ENCODE measurements around the gene ALOXE3.
"Not testable (repeated sequence)": the region's sequence is repeated elsewhere in the genome, so short reads cannot be mapped to it uniquely, and the experiment has no call there.

The ALOXE3 gene

DNA sequence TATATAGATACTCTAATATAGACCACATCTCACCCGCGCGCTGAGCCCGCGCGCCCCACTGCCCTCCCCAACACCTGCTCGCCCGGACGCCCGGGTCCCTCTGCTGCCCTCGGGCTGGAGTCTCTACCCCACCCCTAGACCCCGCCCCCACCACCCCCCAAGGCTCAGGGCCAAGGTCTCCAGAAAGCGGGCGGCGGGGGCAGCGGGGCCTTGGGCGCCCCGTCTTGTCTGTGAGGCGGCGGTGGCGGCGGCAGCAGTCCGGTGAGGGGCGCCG is 3.0 kb upstream of the ALOXE3 start:
- DNase-seq = no peak

DNA sequence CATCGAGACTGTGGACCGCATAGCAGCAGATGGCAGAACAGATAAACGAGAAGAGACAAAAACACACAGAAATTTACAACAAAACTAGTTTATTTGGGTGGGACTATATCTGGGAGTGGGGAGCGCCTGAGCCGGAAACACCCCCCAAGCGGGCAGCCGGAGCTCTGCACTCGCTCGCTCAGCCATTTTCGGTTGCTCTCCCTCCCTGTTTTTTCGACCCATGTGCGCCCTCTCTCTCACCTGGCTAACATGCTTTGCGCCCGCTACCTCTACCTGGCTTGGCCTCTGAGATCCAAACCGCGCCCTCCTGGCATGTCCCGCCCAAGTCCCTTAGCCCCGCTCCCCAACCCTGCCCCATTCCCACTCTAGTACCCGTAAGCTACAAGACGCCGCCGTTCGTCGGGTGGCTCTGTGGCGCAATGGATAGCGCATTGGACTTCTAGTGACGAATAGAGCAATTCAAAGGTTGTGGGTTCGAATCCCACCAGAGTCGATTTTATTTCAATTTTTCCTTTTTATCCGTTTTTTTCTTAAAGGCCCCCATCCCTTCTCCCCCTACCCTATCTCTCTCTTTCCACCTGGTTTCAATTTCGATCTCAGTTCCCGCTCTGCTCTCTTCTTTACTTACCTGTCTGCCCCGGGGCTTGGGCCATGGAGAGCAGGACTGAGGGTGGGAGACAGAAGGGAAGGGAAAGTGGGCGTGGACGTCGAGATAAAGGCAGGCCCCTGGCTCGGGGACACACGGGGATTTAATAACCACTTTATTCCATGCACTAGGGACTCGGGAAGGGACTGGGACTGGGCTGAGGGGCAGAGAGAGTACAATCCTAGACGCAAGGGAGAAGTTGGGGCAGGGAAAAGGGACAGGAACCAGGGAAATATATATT is 2.4 kb upstream of the ALOXE3 start:
- peak; percentile 98 for DNase-seq

DNA sequence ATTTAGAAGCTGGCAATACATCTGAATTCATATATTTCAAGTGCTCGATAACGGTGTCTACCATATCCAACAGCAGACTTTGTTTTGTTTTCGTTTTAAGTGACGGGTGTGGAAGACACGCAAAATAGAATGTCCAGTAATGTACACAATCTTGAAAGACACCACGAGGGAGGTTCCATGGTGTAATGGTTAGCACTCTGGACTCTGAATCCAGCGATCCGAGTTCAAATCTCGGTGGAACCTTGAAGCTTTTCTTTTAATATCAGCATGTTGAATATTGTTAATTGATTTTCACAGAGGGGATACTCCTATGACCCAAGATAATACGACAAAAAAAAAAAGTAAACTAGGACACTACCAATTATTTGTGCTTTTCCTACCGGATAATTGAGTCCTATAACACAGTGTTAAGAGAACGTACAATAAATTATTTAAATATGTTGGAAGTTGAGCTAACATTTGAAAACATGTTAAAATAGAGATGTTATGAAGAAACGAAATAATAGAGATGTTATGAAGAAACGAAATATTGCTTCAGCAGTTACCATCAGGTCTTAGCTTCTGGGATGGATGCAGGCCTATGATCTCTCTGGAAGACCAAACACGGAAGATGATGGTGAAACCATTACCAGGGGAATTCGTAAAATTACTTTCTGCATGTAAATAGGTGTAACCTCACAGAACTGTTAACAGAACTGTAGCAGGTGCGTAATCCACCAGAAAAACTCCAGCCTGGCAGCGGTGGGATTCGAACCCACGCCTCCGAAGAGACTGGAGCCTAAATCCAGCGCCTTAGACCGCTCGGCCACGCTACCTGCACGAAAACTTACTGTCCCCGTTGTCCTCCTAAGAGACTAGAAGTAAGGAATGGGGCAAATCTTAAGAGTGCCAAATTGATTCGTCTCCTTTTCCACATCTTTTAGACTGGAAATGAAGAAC is 1.5 kb upstream of the ALOXE3 start:
- DNase-seq = peak; percentile 97

DNA sequence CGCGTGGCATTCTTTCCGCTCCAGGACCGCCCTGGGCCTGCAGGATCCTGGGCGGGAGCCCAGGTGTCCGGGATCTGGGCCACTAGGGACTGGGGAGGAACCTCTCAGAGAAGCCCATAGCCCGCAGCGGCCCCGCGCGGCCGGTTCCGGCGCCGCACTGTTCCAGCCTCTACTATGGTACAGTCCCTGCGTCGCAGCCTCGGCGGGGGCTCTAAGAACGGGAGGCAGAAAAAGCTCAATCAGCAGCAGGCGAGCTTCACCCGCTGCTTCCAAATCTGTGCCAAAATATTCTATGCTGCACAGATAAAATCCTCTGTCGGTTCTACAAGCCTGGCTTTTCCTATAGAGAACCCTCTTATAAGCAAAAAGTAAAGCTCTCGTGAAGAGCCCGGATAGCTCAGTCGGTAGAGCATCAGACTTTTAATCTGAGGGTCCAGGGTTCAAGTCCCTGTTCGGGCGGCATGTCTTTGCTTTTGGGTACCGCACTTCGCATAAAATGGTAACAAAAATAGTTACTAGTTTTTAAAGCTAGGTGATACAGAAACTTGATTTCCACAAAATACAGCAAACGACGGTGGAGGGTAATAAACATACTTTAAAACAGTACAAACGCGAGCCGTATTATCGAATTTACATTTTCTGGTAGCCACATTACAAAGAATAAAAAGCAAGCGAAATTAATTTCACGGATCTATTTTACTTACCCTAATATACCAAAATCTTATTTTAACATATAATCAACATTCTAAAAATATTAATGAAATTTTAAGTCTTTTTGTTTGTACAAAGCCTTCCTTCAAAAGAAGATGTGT is 661 bp upstream of the ALOXE3 start:
- peak; percentile 93 for DNase-seq

DNA sequence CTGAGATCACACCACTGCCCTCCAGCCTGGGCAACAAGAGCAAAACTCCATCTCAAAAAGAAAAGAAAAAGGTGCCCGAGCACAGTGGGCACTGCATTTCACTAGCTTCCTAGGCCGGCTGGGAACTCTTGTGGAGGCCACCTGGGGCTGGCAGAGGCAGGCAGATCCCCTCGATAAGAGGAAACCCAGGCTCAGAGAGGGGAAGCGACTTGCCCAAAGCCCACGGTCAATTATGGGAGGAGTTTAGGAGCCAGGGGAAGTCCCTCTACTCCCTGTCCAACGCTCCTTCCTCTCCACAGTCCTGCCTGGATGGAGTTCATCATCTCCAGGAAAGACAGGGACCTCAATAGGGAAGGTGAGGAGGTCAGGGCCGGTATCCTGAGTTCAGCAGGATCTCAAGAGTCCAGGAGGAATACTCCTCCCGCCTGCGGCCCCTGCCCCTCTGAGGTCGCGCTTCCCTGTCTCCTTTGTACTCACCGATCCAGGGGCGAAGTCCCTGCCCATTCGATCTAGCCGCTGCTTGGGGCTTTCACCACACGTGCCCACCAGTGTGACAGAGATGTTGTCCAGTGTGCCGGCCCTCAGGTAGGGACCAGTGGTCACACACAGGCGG is 841 bp downstream of the ALOXE3 start:
- peak; percentile 49 for DNase-seq

DNA sequence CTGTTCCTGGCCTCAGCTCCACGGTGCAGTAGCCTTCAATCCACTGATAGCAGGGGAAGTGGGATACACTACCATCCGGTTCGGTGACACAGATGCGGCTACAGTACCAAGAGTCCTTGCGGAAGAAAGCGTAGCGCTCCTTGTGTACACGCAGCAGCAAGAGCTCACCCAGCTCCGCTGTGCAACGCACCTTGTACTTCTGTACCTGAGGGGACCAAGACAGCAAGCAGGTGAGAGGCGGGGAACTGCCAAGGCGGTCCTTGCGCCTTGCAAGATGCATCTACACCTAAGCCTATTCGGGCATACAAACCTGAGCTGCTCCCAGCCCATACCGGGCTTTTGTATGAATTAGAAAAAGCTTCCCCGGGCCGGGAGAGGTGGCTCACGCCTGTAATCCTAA is 1.5 kb downstream of the ALOXE3 start:
- DNase-seq = peak; percentile 40

DNA sequence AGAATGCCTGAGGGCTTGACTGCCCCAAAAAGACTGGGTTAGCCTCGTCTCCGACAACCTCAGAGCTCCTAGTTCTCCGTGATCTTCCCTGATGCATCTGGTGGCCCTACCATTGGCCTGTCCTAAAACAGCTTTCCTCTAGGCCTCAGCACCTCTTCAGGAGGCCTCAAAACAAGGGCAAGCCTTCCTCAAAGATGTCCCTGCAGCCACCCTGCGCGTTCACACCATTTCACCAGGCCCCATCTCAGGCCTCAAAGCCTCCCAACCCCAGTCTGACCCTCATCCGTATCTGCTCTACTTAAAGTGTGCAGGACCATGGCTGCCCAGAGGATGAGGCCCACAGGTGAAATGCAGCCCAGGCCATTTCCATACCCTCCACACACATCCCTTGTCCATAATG is 7.4 kb downstream of the ALOXE3 start:
- DNase-seq = no peak

DNA sequence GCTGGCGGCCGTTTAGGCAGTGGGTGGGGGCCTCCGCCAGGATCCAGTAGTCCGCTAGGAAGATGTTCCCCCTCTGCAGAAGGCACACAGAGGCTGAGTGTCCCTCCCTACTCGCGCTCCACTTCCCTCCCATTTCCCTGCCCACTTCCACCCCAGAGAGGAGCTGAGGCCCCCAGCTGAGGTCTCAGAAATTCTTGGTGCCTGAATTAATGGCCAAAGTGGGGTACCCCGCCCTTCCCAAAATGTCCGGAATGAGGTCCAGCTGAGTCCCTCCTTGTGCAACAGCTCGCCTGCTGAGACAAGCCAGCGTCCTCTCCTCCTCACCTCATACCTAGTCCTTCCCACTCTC is 7.9 kb downstream of the ALOXE3 start:
- no peak for DNase-seq

DNA sequence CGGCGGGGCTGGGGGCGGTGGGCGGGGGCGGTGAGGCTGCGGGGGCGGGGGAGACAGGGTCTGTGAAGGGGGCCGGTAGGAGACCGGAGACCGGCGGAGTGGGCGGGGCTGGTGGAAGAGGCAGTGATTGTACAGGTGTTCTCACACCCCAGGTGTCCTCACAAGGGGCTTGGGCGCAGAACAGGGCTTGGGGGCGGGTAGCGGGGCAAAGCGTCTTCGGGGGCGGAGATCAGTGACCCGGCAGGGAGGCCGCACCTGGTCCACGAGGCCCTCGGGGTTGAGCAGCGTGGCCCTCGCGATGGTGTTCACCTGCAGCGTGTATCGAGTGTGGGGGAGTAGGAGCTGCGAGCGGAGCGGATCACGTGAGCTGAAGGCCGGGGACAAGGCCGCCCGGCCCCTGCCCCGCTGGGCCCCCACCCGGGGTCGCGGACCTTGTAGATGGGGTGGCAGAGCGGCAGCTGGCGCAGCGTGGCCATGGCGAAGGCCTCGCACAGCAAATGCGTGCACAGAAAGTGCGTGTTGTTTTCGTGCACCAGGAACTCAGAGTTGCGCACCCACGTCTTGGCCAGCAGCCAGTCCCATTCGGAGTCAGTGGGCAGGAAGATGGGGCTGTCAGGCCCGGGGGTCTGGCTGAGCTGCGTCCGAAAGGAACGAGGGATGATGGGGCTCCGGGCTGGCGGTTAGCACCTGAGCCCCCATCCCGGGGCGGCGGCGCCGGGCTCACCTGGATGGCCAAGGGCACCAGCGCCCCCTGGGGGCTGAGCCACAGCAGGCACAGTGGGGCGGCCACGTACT is 8.5 kb downstream of the ALOXE3 start:
- DNase-seq = peak; percentile 91

DNA sequence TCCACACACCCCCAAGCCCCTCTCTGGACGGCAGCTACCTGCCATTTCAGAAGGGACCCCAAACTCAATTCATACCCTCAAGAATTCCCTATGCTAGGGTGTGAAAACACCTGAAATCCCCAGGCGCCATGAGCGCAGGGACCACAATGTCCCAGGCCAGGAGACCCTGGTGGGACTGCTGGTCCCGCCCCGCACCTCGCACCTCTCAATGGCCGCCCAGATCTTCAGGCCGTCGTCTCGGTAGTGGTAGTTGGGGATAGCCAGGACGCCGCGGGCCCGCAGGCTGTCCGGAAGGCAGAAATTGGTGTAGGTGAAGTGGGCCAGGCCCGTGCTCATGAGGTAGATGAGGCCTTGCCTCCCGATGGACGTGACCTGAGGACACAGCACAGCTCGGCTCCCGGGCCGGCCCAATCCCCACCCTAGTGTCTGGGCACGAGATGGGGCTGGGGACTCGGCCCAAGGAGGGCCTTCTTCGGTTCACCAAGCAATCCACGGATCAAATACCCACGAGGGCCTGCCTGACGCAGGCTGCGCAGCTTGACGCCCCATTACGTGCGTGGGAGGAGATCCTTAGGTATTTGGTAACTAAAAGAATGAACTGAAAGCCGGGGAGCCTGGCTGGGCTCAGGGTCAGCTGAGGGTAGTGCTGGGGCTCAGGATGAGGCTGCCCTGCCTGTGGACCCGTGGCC is 9.2 kb downstream of the ALOXE3 start:
- DNase-seq = no peak

DNA sequence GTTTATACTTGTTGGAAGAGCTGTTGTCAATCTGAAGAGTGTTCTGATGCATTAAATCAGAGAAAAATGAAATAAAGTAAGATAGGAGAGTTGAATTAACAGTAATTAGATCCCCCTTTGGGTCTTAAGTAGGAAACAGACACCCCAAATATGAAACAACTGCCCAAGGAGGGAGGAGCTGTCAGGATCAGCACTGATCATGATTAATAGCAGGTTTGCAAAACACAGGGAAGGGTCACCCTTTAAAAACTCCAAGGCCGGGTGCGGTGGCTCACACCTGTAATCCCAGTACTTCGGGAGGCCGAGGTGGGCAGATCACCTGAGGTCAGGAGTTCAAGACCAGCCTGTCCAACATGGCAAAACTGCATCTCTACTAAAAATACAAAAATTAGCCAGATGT is 11.3 kb downstream of the ALOXE3 start:
- DNase-seq = not testable (repeated sequence)

DNA sequence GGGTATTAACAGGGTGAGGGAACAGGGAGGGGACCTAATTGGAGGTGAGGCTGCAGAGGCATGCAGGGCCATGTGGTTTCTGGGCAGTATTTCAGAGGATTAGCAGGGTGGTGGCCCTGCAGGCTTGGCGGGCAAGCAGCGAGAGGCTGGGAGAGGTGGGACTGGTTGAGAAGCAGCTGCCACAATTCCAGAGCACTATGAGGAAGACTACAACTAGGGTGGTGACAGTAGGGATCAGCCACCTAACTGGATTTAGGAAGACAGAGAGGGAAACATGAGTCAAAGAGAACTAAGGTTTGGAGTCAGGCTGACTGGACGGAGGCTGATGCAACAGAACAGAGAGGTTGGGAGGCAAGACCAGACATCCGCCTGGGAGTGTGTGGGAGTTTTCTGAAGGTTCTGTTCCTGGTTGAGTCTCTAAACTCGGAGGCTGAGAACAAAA is 12.3 kb downstream of the ALOXE3 start:
- DNase-seq = no peak

DNA sequence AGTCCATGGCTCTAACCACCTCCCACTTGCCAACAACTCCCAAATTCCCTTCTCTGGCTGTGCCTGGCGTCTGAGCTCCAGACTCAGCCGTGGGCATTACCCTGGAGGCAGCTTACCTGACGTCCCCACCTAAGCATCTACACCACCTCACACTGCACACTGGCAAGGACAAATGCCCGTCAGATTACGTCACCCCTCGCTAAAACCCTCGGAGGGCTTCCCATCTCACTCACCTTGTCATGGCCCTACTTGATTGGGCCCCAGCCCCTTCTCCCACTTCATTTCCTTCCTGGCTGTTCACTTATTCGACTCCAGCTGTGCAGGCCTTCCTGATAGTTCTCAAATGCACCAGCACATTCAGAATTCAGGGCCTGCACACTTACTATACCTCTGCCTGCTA is 13.4 kb downstream of the ALOXE3 start:
- no peak for DNase-seq

DNA sequence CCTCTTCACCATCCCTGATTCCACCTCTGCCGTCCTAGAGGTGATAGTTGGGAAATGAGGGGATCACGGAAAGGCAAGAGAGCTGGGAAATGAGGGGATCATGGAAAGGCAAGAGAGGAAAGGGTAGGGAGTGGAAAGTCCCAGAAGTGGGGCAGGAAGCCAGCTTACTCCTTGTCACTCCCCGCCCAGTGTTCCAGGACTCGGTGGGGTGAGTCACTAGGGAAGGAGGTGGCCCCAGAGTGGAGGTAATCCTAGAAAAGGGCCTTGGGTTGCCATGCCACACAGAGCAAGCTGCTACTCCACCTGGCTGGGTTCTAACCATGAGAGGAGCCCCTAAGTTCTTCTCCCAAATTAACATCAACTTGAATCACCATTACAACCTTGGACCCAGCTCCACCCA is 14.8 kb downstream of the ALOXE3 start:
- no peak for DNase-seq

DNA sequence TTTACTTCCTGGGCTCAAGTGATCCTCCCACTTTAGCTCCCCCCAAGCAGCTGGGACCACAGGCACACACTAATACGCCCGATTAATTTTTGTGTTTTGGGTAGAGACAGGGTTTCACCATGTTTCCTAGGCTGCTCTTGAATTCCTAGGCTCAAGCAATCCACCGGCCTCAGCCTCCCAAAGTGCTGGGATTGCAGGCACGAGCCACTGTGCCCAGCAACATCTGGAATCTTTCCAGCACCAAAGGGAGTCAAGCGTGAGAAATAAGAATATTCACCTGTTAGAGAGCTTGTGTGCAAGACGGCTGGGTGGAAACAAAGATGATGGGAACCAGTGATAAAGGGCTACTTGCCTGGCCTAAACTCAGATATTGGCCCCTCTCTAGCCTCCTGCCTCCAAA is 16.6 kb downstream of the ALOXE3 start:
- DNase-seq = no peak

DNA sequence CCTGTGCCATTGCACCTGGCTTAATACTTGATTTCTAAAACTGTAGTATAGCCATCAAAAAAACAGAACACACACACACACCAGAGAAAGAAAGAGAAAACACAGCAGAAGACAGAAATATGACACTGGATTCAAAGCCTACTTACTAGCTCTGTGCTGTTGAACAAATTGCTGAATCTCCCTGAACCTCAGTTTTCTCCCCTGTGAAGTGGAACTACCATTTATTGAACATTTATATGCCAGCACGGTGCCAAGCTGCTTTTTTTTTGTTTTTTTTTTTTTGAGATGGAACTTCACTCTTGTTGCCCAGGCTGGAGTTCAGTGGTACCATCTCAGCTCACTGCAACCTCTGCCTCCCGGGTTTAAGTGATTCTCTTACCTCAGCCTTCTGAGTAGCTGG is 17.6 kb downstream of the ALOXE3 start:
- no peak for DNase-seq

DNA sequence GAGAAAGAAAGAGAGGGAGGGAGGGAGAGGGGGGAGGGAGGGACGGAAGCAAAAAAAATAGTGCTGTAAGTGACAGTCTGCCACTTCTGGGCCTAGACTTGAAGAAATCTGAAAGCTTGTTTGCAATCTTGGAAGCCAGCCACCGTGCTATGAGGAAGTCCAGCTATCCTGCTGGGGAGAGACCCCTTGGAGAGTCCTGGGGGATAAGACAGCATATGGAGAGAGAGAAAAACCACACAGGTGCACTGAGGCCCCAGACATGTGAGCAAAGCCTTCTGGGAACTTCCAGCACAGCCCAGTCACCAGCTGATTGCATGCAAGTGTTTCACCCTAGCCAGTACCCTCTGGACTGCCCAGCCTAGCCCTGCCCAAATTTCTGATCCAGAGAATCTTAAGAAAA is 18.2 kb downstream of the ALOXE3 start:
- no peak for DNase-seq

DNA sequence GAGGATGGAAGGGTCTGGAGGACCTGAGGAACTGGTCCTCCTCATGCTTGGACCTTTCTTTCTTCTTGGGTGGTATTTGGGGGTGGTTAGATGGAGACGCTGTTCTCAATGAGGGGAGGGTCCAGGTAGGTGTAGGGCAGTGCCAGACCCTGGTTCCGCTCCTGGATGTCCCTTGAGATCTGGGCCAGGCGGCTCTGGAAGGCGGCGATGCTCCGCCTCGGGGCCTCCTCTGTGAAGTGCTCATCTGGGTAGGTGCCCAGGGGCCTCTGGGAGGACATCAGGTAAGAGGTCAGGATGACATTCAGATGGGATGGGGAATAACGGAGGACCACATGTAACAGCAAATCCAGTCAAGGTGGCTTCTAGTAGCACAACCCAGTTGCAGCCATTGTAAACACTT is 21.8 kb downstream of the ALOXE3 start:
- DNase-seq = no peak

DNA sequence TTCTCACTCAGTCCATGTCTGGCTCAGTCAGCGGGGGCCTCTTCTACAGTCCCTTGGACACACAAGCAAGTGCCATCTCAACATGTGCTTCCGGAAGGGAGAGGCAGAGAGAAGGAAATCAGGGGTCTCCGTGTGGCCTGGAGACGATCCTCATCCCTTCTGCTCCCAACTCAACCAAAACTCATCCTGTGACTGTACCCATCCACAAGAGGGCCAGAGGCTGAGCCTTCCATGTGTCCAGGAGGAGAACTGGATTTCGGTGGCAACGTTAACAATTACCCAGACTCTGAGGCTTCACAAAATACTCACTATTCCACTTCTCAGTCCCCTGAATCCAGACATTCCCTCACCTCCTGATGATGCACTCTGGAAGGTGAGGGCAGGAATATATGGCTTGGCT is 23.0 kb downstream of the ALOXE3 start:
- no peak for DNase-seq

DNA sequence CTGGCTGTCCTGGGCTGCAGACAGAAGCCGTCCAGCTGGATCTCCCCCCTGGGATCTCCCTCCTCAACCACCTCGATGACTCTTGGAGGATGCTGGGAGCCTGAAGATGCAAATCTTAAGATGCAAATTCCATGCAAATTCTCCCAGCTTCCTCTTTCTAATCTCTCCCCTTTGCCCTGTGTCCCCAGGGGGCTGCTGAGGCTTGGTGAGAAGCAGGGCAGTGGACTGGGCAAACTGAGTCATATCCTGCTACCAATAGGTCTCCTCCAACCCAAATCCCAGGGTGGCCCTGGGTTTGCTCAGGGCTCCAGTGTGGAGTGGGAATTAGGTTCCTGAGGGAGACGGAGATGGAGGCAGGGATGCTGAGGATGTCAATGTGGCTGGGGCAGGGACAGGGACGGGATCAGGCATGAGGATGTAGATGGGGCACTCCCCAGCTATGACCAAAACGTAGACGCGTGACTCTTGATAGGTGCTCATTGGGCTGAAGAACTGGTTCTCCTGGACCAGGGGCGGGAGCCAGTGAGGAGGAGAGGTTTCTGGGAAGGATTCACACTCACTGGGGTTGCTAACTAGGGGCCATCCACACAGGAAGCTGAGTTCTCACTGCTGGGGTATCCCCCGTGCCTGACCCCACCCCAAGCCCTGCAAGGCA is 27.2 kb downstream of the ALOXE3 start:
- no peak for DNase-seq

DNA sequence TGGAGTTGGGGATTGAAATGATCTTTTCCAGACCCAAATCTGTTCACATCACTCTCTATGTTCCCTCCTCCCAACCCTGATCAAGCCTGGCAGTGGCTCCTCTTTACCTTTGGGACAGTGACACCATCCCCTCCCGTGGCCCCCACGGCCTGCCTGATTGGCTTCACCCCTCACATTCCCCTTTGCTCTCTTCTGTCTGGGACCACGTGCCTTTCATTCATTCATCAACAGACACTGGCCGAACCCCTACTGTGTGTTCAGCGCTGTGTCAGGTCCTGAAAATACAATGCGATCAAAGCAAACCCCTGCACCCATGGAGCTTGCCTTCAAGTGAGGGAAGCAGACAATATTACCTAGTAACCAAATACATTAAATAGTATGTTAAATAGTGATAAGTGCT is 28.6 kb downstream of the ALOXE3 start:
- DNase-seq = no peak

All from DMS53 (cell line).